Mucosa of descending colon (tissue), 3 donors: Measurements from ENCODE around the gene CD177. TPM values are rescaled to one million over a fixed set of nuclear protein-coding genes. Genes with fewer than 3 reads are reported as not detected.

Experiments used
- ATAC-seq: fragments of 200-7000 bp; cut with Tn5 transposase; one replicate; pipeline ENCODE4 v1.9.1; 2020; ENCODE audit warnings: mild to moderate bottlenecking, moderate library complexity
- DNase-seq, 3 donors: peaks; one replicate each; pipeline ENCODE4 v3.0.0-alpha.2; 2020
- H3K36me3 ChIP-seq: fragments of 200-600 bp; one replicate; pipeline ENCODE4 v1.8.0; 2021; ENCODE audit warnings: low read depth, mild to moderate bottlenecking
- H3K4me1 ChIP-seq: fragments of 200-600 bp; one replicate; pipeline ENCODE4 v1.8.0; 2021; ENCODE audit warnings: low read depth, mild to moderate bottlenecking
- H3K4me3 ChIP-seq: fragments of 200-600 bp; one replicate; pipeline ENCODE4 v1.8.0; 2021; ENCODE audit warnings: mild to moderate bottlenecking
- H3K9me3 ChIP-seq: fragments of 200-600 bp; one replicate; pipeline ENCODE4 v1.8.0; 2021; ENCODE audit warnings: mild to moderate bottlenecking
- intact Hi-C, 2 donors: fragments of 100-400 bp; cut with DNase I in 1 of 2; cut with micrococcal nuclease in 1 of 2; formaldehyde crosslinking; loops; one replicate each; pipeline versions ENCODE4 v1.11.0 to v1.11.1; 2022; cut with DNase I, micrococcal nuclease
- total RNA-seq, 3 donors: library from RNA; stranded (reverse); fragmentation: NEBNext Ultra II Directional in 2 of 3; extraction: Animal tissue kit (Norgen Biotek cat#: 25700) in 2 of 3; gene quantifications; one replicate each; pipeline versions ENCODE4 v1.2.1 to v1.2.4, GENCODE V29; 2021 to 2023
- TF ChIP-seq, protein P1 (sequence below): fragments of 200-600 bp; IDR thresholded peaks from one replicate; pipeline ENCODE4 v1.8.0; 2022; ENCODE audit warnings: antibody characterized with exemption, mild to moderate bottlenecking
- donor health status: DM: no; HTN: no; CAD: no; lungs with moderate emphysema.
- donor health status: DM: no; HTN: no; CAD: no.
- donor health status: DM: no; HTN: yes; CAD: no.

Gene CD177
- total RNA-seq, 3 donors from 2014 or later: 202 to 349 (median 232) TPM

DNA sequence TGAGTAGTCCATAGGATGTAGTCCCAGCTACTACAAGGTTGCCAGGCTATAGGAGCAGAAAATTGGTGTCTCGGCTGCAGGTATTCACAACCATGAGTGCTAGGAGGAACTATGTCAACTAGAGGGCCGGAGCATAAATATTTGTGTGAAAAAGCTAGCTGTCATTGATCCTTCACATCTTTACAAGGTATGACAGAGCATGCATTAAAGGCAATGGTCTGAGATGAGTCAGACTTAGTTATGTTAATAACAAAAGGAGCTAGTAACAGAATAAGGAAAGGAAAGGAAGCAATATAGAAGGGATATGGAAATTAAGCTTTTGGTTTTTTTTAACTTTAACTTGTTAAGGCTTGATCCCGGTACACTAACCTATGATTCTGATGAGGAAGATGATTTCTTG lies 43.3 kb upstream of the CD177 start:
- H3K4me1 ChIP-seq: no peaks in the 10 kb centered on the region
- no peak overlapping the region for H3K4me3 ChIP-seq
- TF ChIP-seq, protein P1, sequence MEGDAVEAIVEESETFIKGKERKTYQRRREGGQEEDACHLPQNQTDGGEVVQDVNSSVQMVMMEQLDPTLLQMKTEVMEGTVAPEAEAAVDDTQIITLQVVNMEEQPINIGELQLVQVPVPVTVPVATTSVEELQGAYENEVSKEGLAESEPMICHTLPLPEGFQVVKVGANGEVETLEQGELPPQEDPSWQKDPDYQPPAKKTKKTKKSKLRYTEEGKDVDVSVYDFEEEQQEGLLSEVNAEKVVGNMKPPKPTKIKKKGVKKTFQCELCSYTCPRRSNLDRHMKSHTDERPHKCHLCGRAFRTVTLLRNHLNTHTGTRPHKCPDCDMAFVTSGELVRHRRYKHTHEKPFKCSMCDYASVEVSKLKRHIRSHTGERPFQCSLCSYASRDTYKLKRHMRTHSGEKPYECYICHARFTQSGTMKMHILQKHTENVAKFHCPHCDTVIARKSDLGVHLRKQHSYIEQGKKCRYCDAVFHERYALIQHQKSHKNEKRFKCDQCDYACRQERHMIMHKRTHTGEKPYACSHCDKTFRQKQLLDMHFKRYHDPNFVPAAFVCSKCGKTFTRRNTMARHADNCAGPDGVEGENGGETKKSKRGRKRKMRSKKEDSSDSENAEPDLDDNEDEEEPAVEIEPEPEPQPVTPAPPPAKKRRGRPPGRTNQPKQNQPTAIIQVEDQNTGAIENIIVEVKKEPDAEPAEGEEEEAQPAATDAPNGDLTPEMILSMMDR: no peak
- no peaks in the 10 kb centered on the region for H3K36me3 ChIP-seq
- intact Hi-C loops: no loop called here
- DNase-seq (no peak), ATAC-seq (no peak)
- H3K9me3 ChIP-seq: peaks cover 5% of the 10 kb centered on the region

- no peaks in the 10 kb centered on the region for H3K4me1 ChIP-seq
- peaks cover 5% of the 10 kb centered on the region for H3K9me3 ChIP-seq
- H3K36me3 ChIP-seq: no peaks in the 10 kb centered on the region
- ATAC-seq (no peak), DNase-seq (no peak)
- intact Hi-C loops: no loop called here
- no peak overlapping the region for H3K4me3 ChIP-seq
- TF ChIP-seq, protein P1: no peak
Measured at GRCh38 chr19:43311256-43311655, 42.2 kb upstream of the CD177 start.

- TF ChIP-seq, protein P1: no peak
- ATAC-seq: no peak
Measured at GRCh38 chr19:43311706-43312105, 41.8 kb upstream of the CD177 start.

GRCh38 chr19:43313711-43314495 lies 39.6 kb upstream of the CD177 start:
- intact Hi-C loops: no loop called here
- ATAC-seq: no peak
- no peaks in the 10 kb centered on the region for H3K36me3 ChIP-seq
- TF ChIP-seq, protein P1: no peak
- H3K9me3 ChIP-seq: no peaks in the 10 kb centered on the region
- H3K4me1 ChIP-seq: no peaks in the 10 kb centered on the region
- no peak overlapping the region for H3K4me3 ChIP-seq
- no peak for DNase-seq

More at GRCh38 chr19:43311706-43312105, 41.8 kb upstream of the CD177 start:
- no peaks in the 10 kb centered on the region for H3K36me3 ChIP-seq
- no peak overlapping the region for H3K4me3 ChIP-seq
- DNase-seq: no peak
- H3K4me1 ChIP-seq: no peaks in the 10 kb centered on the region
- intact Hi-C loops: no loop called here
- H3K9me3 ChIP-seq: peaks cover 5% of the 10 kb centered on the region

- Histone ChIP-seq H3K4me3 (no peak overlapping the region), H3K36me3 (no peaks in the 10 kb centered on the region), H3K9me3 (no peaks in the 10 kb centered on the region), H3K4me1 (no peaks in the 10 kb centered on the region)
- ATAC-seq (no peak), DNase-seq (no peak)
- TF ChIP-seq, protein P1: no peak
- intact Hi-C loops: no loop called here
Measured at GRCh38 chr19:43315851-43316250, 37.6 kb upstream of the CD177 start.
